Dedifferentiated amniotic fluid mesenchymal stem cell (primary cell): ENCODE measurements around the gene CD48.
"Not testable (repeated sequence)": the region's sequence is repeated elsewhere in the genome, so short reads cannot be mapped to it uniquely, and the experiment has no call there.

ENCODE experiments used
- DNase-seq: peaks from one replicate; pipeline ENCODE4 v3.0.0-alpha.2; 2016; ENCODE audit errors: extremely low spot score

CD48 gene

DNA sequence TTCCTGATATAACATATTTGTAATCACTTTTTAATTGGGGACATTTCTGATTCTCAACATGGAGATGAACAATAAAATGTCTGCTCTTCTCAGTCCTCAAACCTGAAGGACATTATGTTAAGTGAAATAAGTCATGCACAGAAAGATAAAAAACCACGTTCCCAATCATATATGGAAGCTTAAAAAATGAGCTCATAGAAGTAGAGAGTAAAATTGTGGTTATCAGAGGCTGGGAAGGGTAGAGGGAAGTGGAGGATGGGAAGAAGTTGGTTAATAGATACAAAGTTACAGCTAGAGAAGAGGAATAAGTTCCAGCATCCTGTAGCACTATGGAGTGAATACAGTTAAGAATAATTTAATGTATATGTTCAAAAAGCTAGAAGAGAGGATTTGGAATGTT, 1.5 kb upstream of the CD48 start:
- DNase-seq: no peak

DNA sequence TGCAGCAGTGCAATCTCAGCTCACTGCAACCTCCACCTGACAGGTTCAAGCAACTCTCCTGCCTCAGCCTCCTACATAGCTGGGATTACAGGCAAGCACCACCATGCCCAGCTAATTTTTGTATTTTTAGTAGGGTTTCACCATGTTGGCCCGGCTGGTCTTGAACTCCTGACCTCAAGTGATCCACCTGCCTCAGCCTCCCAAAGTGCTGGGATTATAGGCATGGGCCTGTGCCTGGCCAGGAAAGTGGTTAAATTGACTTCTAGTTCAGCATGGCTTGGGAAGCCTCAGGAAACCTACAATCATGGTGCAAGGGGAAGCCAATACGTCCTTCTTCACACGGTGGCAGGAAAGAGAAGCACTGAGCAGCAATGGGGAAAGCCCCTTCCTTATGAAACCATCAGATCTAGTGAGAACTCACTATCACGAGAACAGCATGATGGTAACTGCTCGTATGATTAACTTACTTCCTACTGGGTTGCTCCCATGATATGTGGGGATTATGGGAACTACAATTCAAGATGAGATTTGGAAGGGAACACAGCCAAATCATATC, 981 bp upstream of the CD48 start:
- not testable (repeated sequence) for DNase-seq

DNA sequence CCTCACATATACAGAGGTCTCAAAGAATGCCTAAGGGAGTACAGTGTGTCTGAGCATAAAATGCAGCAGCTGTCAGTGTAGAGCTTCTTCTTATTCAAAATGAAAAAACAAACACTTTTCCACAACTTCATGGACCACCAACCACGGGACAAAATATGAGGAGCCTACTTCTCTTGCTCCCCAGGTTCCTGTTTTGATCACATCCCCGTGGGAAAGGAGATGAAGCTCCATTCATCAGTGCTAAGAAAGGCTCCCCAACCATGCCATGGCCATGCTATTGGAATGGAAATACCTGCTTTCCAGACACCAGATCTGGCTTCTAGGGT, 383 bp downstream of the CD48 start:
- DNase-seq: no peak

DNA sequence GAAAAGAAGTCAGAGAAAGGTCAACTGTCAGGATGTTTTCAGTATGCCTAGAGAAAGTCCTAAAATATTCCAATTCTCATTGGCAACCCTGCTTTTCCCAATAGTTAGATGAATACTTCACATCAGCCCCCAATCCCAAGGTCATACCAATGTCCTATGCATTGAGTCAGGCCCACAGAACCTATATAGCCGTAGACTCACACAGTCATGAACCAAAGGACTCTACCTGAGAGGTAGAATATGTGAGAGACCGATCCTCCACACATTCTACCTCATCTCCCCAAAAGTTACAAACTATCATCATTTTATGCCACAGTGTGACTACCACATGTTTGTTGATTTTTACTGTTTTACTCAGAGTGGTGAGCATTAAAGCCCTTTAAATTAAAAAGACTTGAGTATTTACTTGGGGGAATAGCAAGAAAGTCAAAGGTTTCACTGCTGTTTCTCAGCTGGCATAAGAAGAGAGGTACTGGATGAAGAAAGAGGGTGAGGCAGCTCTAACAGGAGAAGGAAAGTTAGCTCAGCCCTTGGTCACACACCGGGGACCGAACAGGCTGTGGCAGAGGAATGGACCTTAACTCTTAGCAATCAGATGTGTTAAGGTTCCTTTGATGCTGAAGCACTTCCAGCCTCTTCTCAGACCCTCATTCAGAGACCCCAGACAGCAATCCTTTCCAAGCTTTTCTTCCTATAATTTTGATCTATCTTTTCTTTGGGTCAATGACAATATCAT, 937 bp downstream of the CD48 start:
- no peak for DNase-seq

DNA sequence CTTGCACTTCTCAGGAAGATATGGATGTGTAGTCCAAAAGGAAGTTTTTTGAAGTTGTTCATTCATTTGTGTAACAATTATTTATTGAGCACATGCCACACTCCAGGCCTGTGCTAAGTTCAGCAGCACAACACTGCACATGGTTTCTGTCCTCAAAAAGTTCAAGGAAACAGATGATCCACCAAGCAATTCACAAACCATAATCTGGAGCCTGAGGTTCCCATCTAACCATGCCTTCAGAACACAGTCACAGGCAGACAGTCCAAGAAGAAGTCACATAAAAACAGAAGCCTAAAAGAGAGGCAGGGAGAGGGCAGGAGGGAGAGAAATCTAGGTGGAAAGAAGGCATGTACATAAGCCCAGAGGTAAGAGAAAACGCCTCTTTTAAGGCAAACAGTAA, 1.9 kb downstream of the CD48 start:
- no peak for DNase-seq

DNA sequence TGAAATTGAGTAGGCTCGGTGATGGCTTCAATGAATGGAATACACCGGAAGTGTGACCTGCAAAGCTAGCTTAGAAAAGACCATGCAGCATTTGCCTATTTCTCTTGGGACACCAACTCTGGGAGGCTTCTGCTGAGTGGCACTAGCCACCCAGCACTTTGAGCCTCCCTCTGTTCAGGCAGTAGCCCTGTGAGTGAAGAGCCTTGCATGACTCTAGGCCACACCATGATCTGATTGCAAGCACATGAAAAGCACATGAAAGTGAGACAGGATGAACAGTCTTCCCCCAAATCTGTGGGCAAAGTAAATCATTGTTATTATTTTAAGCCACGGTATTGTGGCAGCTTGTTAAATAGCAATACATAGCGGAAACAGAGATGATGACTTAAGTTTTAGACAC, 2.8 kb downstream of the CD48 start:
- DNase-seq: no peak

DNA sequence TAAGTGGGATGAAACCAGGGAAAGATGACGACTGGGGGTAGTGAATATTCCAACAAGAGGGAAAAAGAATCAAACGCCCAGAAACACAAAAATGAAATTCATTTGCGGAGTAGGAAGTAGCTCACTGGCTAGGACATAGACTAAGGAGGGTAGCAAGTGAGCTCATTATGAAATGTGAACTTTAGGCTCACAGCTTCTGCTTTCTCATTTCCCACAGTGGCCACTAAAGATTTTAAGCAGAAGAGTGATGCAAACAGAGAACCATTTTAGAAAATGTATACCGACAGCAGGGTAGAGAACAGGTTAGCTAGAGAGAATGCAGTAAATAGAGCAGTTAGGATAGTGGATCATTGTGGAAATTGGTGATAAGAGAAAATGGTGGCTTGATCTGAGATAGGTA, 3.5 kb downstream of the CD48 start:
- DNase-seq: no peak

DNA sequence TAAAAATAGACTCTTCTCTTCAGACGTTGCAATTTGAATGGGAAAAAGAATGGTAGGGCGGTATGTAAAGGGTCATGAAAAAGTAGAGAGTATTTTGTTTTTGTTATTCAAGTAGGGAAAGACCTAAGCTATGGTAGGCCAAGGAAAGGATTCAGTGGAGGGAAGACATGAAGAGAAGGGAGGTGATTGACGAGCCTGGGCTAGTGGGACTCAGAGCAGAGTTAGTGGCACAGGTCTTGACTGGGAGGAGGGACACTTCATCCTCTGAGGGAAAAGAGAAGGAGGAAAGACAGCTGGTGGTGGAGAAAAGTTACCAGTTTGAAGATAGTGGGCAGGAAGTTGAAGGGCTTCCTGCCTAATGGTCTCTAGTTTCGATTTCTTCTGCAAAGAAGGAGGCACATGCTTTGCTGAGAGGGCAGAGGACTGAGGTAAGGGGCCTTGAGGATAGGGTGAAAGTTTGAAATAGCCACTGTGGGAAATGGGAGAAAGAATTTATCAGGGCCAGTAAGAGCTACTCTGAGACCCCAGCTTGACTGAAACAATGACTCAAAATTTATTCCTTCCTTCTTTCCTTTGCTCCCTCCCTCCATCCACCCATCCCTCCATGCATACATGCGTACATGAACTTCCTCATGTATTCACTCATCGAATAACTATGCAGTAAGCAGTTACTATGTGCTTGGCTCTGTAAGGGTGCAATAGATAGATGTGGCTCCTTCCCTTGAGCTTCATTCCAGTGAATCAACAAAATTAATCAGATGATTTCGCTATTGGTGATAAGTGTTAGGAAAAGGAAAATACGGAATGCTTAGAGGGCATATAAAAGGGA, 4.2 kb downstream of the CD48 start:
- no peak for DNase-seq

DNA sequence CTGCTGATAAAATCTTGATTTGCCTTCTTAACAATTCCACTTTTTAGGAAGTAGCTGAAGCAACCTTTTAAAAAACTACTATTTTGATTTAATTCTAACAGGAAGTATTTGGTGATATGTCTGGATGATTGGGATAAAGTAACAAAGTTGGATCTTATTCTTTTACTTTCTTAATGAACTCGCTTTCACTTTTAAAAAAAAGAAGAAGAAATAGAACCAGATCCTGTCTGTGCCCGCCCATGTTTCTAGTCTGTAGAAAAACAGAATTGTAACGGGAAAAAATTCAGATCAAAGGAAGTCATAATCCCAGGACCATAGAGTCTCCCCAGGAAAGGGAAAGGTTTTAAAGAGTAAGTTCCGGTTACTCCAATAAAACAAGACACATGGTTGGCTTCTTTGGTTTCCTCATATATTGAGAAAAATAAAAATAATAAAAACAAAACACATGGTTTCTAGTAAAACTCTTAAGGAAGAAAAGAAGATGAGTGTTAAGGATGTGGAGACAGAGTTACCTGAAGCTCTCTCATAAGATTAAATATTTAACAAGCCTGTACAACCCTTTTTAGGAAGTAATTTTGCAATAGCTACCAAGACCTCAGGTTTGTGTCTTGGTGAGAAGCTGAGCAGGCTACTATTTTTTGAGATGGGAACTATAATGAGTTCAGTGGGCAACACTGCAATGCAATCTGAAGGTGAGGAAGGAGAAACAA, 4.9 kb downstream of the CD48 start:
- no peak for DNase-seq

DNA sequence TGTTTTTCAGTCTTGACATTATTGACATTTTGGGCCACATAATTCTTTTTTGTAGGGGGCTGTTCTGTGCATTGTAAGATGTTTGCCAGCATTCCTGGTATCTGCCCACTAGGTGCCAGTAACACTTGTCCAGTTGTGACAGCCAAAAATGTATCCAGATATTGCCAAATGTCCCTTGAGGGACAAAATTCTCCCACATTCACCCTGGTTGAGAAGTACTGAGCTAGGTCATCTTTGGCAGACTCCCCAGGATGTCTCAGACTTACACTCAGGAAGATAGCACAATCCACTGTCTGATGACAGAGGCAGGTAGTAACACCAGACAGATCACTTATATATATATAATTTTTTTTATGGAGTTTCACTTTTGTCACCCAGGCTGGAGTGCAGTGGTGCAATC, 5.9 kb downstream of the CD48 start:
- no peak for DNase-seq

DNA sequence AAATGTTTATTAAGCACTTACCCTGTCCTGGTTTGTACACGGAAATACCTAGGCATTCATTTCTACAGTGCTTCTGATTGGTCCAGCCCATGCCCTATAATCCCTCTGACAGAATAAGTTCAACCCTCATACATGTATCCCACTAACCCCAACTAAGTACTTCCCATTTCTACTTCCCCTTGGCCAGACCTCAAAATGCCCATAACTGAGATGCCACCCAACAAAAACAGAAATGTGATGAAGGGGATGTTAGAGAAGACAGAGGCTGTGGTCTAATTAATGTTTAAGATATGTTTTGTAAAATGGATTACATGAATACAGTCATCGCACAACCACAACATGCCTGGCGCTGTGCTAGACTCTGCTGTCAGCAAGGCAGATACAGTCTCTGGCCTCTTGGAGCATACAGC, 6.4 kb downstream of the CD48 start:
- DNase-seq: not testable (repeated sequence)

DNA sequence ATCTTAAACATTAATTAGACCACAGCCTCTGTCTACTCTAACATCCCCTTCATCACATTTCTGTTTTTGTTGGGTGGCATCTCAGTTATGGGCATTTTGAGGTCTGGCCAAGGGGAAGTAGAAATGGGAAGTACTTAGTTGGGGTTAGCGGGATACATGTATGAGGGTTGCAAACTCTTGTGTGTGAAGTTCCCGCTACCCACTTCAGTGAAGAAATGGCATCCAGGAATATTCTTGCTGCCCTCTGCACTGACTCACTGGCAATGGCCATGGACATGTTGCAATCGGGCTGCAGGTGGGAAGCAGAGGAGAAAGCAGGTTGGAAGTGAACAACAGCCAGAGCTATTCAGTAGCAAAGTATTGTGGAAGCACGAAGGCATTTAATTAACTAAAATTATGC, 7.4 kb downstream of the CD48 start:
- DNase-seq: no peak

DNA sequence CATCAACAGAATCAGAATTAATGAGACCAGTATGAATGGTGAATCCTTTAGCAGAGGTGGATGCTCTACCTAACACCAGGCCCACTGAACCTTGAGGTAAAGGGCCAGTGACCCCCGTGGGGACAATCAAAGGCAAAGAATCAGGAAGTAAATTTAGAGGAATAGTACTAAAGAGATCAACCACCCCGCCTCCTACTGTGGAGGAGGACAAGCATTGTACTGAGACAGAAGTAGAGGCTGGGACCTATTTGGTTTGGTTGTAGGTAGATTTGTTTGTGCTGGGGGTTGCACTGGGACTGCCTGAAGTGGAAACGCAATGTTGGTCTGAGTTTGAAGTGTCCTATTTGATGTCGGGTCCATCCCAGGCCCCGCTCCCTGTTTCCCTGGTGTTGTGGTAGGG, 9.5 kb downstream of the CD48 start:
- DNase-seq: no peak

DNA sequence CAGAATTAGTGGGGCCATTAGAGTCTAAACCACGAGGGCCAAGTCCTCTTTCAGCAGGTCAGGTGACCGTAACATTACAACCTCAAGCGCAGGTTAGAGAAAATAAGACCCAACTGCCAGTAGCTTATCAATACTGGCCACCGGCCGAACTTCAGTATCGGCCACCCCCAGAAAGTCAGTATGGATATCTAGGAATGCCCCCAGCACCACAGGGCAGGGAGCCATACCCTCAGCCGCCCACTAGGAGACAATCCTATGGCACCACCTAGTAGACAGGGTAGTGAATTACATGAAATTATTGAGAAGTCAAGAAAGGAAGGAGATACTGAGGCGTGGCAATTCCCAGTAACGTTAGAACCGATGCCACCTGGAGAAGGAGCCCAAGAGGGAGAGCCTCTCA, 19.2 kb downstream of the CD48 start:
- DNase-seq: not testable (repeated sequence)

DNA sequence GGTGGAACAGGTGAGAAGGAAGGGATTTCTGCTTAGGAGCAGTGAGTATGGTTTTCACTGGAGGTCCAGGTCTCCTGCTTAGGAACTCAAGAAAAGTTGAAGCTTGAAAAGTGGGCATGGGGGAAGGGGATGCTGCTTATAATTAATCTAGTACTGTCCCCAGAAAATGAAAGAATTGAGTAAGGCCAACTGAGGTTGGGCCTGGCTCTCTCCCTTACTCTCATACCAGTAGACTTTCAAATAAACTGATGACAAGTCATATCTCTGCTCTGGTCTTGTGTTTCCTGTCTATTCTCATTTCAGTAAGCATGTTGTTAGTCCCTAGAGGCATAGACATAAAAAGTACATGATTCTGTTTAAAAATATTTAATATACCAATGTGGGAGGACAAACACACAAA, 26.4 kb downstream of the CD48 start:
- DNase-seq: no peak

DNA sequence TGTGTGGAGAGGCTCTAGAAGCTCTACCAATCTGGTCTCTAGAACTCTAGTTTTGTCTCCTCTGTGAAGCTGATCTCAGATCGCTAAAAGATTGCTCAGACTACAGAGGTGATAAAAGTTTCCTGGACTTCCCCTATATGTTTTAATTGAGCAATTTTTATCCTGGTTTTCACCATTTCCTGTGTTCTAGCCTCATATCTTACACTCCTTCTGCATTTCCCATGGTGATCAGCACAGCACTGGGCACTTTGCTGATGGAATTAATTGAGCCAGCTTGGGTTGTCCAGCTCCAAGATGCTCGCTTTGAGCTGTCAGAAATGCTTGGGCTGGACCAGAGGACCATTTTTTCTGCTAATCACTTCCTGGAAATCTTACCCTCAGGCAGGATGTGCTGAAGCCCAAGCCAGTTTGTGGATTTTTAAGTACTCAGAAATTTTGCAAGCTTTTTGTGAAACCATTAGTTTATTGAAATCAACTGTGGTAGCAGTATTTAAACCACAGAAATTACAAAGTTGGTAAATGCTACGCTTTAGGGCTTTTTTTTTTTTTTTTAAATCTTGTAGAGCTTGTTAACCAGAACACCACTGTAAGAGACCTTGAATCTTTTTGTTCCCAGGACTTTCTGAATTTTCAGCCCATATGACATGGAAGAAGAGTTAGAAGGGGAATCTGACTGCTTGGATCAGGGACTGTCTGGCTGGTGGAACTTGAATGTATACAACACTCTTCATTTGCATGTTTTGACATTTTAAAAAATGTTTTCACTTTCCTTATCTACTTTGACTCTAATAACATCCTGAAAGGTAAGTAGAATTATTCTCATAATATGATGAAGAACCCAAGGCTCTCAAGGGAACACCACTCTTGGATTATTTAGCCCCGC, 28.4 kb downstream of the CD48 start:
- DNase-seq: no peak

DNA sequence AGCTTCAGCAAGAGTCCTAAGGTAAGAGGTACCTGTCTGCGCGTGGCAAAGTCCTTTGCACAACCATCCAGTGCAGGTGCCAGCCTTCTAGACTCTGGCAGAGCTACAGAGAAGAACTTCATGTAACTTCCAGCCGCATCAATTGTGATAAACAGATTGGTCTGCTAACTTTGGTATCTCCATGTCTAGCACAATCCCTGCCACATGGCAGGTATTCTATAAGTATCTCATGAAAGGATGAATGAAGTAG, 29.8 kb downstream of the CD48 start:
- no peak for DNase-seq

DNA sequence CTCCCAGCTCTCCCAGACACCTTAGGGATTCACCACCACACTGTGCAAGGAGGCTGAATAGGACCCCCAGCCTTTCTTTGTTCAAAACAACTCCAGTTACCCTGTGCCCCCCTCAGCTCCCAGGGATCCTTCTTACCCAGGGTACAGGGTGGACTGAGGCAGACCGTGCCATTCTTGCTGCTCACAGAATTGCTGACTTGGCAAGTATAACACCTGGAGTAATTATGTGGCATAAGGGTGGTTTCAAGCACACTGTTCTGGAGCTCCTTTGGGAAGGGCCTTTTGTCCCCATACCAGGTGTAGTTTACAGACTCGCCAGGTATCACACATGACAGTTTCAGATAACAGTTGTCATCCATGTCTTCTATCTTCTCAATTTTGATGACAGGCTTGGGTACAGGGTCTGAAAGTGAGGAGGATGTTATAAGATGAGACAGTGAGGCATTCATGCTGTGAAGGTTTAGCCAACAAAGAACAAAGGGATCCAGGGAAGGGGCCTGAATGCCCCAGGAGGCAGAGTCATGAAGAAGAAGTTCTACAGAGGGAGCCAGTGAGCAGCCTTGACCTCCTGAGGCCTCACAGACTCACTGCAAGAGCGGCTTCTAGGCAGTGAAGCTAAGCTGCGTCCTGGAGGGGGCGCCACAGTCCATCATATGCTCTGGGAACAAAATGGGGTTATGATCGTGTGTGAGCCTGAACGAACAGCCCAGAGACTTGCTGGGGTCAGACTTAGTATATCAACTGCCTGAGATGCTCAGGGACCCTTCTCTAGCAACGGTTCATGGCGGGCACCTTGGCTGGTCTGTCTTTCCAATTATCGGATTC, 30.3 kb downstream of the CD48 start:
- no peak for DNase-seq

DNA sequence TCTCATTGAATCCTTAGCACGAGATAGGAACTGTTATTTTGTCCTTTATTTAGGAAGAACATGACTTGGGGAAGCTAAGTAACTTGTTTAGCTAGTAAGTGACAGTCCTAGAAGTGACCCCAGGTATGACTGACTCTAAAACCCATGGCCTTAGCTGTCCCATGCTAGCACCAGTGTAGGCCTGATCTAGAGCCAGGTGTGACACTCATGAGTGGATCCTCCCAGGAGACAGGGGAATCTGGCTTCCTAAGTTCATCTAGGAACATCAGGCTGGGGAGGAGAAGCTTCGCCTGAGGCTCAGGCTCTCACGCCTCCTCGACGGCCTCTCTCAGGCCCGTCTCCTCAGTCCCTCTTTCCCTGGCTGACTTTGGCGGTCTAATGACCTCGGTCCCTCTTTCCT, 31.2 kb downstream of the CD48 start:
- no peak for DNase-seq

DNA sequence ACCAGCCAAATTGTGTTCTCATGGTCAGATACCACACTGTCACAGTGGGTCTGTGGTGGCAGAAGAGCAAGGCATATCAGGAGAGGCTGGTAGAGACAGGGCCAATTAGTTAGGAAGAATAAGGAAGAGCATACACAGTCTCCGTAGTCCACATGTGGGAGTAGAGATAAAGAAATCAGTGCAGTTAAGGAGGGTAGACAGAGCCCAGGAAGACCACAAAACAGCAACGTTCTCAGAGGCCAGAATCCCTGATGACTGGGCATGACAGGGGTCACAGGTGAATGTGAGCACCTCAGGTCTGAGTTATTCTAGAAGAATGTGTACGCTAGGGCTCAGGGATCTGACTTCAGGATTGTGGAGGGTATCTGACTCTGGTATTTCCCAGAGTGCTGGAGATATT, 31.7 kb downstream of the CD48 start:
- no peak for DNase-seq
